GM12864 (cell line): ENCODE results near the gene CLEC2L.
"Not testable (repeated sequence)": the region's sequence is repeated elsewhere in the genome, so short reads cannot be mapped to it uniquely, and the experiment has no call there.

ENCODE experiments used
- DNase-seq: peaks from one replicate; pipeline ENCODE4 v3.0.0-alpha.2; 2011; ENCODE audit warnings: low read depth
- H3K4me3 ChIP-seq: 2 replicates; pipeline ENCODE4 v1.5.1; 2011; ENCODE audit warnings: mild to moderate bottlenecking, low read depth, low read length, control low read depth
- TF ChIP-seq, protein P1 (sequence below): IDR thresholded peaks from 2 replicates; pipeline ENCODE4 v1.5.1; 2011; ENCODE audit warnings: low read depth, mild to moderate bottlenecking, moderate library complexity, low read length, control low read depth, inconsistent platforms; ENCODE audit errors: missing control alignments

Gene CLEC2L

GRCh38 chr7:139548302-139549028 is 25.0 kb downstream of the CLEC2L start:
- no peak for DNase-seq
- H3K4me3 ChIP-seq, result no peak overlapping the region
- TF ChIP-seq, protein P1, sequence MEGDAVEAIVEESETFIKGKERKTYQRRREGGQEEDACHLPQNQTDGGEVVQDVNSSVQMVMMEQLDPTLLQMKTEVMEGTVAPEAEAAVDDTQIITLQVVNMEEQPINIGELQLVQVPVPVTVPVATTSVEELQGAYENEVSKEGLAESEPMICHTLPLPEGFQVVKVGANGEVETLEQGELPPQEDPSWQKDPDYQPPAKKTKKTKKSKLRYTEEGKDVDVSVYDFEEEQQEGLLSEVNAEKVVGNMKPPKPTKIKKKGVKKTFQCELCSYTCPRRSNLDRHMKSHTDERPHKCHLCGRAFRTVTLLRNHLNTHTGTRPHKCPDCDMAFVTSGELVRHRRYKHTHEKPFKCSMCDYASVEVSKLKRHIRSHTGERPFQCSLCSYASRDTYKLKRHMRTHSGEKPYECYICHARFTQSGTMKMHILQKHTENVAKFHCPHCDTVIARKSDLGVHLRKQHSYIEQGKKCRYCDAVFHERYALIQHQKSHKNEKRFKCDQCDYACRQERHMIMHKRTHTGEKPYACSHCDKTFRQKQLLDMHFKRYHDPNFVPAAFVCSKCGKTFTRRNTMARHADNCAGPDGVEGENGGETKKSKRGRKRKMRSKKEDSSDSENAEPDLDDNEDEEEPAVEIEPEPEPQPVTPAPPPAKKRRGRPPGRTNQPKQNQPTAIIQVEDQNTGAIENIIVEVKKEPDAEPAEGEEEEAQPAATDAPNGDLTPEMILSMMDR, result no peak

DNA sequence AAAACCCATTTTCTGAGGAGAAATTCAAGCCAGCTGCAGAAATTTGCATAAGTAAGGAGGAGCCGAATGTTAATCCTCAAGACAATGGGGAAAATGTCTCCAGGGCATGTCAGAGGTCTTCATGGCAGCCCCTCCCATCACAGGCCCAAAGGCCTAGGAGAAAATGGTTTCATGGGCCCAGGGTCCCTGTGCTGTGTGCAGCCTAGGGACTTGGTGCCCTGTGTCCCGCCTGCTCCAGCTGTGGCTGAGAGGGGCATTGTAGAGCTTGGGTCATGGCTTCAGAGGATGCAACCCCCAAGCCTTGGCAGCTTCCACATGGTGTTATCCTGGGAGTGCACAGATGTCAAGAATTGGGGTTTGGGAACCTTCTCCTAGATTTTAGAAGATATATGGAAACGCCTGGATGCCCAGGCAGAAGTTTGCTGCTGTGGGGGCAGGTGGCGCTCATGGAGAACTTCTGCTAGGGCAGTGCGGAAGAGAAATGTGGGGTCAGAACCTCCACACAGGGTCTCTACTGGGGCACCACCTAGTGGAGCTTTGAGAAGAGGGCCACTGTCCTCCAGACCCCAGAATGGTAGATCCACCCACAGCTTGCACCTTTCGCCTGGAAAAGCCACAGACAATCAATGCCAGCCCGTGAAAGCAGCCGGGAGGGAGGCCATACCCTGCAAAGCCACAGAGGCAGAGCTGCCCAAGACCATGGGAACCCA is 30.7 kb downstream of the CLEC2L start:
- H3K4me3 ChIP-seq, DNase-seq: not testable (repeated sequence)

DNA sequence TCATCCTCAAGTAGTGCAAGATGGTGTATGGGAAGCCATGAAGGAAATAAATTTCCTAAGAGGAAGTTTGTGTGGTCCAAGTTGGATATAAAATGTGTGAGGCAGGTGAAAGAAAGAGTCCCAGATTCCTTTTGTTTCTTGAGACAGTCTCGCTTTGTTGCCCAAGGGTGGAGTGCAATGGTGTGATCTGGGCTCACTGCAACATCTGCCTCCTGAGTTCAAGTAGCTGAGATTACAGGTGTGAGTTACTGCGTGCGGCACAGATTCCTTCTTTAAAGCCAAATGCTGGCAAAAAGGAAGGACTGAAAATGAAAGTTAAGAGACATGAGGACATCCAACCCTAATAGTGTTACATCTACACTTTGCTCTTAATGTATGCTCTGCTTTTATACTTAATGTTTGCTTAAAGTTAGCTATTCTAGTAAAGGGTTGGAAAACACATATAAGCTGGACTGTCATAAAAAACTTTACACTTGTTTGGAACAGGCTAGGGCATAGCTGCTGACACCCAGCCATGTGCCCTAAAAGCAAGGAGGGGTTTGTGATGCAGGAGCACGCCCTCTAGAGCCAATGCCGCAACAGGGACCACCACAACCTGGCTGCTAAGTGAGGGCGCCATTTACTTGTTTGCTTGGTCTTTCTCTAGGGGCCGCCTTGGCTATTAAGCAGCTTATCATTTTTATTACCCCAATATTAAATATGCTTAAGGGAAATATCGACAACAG is 34.5 kb downstream of the CLEC2L start:
- no peak overlapping the region for H3K4me3 ChIP-seq
- TF ChIP-seq, protein P1, result no peak
- DNase-seq, result no peak

DNA sequence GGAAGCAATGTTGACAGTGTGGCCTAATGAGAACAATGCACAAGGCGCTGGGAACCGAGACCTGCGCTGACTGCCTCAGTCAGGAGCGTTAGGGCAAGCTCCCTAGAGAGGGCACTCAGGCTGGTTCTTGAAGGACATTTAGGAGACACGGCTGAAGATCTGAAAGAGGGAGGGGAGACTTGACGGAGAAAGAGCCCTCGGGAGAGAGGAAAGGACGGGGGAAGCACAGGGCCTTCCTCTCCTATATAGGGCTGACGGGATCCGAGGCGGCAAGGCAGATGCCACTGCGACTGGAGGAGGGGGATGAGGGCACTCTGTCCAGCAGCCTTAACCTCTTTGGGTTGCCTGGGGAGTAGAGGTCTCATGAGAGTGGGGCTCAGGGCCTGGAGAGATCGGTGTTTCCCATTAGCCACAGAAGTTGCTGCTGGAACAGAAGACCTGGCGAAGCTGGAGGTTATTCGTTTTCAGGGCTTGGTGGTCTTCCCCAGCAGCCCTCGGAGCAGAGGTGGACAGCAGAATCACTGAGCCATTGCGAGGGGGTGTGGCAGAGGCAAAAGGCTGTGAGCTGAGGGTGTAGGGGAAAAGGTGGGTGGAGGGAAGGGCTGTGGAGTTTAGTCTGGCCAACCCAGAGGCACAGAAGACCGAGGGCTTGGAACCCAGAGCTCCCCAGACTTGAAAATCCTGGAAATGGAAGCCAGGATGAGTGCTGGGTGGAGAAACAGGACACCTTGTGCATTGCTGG is 36.0 kb downstream of the CLEC2L start:
- no peak for DNase-seq
- no peak overlapping the region for H3K4me3 ChIP-seq
- TF ChIP-seq, protein P1, result no peak

- no peak overlapping the region for H3K4me3 ChIP-seq
- TF ChIP-seq, protein P1, result no peak
- DNase-seq, result no peak
Observed at GRCh38 chr7:139560199-139560598, 36.7 kb downstream of the CLEC2L start.

- DNase-seq, result no peak
- TF ChIP-seq, protein P1, result no peak
- H3K4me3 ChIP-seq, result no peak overlapping the region
Observed at GRCh38 chr7:139560678-139561077, 37.2 kb downstream of the CLEC2L start.

GRCh38 chr7:139562491-139562890 is 39.0 kb downstream of the CLEC2L start:
- TF ChIP-seq, protein P1, result no peak
- no peak for DNase-seq
- H3K4me3 ChIP-seq, result no peak overlapping the region
